ENCODE data around the gene ATRNL1.

The ATRNL1 gene

DNA sequence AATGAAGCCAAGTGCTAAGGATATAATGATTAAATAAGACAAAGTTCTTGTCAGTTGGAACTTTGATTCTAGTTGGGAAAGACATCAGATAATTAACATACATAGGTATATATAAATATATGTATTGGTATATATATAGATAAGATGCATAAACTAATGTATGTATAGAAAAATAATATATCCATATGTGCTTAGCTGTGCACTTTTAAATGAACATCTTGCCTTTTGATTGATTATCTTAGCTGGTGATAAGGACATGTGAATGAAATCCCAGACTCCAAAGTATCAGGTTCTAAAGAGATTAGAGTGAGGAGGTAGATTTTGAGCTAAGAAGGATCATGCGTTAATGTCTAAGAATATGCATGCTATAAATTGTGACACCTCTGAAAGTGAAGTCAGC lies 822.3 kb downstream of the ATRNL1 start:
- no peak for DNase-seq

DNA sequence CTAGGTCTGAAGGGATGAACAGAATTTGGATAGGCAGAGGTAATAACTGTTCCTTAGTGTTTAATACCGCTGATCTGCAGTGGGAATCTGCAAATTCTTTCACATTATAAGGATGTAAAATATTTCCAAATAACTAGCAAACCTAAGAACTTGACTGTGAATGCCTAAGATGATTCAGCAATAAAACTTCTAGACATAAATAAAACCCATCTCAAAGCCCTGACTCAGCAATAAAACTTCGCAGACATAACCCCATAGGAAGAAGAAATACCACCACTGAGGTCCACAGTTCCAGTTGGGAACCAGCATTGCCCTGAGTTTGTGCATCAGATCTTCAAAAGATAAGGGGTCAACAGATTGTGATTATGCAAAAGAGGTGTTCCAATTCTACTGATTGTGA lies 825.6 kb downstream of the ATRNL1 start:
- no peak for DNase-seq

DNA sequence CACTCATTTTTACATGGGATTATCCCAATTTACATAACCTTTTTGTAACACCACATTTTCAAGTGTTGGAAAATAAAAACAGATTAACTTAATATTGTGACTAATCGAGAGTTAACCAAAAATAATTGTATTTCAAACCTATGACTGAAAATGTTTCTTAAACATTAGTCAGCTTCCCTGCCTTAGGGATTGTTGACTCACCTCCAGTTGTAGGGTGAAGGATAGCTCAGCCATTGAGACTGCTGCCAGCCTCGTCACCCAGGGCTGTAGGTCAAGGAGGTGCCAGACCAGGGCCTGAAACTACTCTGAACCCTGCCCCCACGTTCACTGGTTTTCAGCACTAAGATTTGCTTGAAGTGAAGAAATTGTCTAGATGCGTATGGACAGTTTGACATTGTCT lies 828.6 kb downstream of the ATRNL1 start:
- DNase-seq, result no peak

DNA sequence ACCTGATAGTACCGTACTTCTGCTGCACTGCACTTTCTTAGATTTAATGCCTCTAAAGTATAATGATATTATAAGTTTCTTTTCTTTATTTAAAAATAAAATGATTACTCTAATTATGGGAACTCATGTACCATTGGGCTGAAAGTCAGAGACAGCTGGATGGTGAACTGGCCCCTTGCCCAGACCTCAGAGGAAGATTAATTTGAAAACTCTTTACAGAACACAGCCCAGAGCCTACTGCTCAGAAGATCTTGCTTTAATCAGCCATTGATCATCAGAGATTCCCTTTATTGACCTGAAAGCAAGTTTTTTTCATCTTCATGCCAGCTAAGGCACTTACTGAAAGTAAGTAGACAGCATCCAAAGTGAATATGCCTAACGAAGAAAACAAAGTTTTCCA lies 838.1 kb downstream of the ATRNL1 start:
- no peak for DNase-seq

DNA sequence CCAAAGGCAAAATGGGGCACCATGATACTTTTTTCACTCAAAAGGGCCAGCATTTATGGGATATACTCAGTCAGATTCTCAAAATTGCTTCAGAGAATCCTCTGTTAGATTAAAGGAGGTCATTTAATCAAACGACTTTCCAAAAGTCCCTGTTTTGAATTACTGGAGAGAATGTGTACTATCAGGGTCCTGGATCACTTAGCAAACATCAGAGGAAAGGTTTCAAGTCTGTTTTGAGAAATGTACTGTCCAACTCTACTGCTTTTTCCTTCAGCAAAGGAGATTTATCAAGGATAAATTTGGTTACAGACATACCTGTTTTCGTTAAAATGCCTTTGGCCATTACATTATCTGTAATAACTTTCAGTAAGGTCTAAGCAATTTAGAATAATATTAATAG lies 838.9 kb downstream of the ATRNL1 start:
- no peak for DNase-seq

DNA sequence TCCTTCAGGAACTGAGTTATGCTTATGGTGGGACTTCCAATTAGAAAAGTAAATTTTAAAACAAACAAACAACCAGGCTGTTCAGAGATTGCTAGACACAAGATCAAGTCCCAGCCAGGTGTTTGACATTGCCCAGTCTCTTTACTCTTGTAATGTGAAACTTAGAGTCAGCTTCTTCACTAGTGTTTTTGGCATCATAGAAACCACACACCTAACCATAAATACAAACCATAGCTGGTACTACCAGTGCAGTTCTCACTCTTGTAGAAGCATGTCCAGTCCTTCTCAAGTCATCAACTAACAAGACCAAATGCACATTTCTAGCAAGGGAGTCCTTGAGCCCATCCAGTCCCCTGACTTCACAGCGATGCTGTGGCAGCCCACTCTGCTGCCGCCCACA lies 839.9 kb downstream of the ATRNL1 start:
- DNase-seq, result no peak

DNA sequence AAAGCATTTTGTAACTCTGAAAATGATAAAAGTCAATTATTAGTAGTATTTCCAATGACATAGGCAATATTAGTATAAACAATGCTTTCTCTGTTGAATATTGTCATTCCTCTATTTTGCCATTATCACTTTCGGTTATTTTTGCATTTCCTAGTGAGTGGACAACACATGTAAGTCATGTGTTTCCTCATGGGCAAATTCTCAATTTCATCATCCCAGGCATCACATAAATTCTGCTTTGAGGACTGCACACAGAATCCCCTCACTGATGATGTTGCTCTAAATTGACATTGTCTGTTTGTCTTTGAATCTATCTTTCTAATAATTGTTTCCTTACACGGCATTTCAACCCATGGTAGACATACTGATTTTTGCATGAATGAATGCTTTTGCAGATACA lies 842.6 kb downstream of the ATRNL1 start:
- DNase-seq, result no peak

DNA sequence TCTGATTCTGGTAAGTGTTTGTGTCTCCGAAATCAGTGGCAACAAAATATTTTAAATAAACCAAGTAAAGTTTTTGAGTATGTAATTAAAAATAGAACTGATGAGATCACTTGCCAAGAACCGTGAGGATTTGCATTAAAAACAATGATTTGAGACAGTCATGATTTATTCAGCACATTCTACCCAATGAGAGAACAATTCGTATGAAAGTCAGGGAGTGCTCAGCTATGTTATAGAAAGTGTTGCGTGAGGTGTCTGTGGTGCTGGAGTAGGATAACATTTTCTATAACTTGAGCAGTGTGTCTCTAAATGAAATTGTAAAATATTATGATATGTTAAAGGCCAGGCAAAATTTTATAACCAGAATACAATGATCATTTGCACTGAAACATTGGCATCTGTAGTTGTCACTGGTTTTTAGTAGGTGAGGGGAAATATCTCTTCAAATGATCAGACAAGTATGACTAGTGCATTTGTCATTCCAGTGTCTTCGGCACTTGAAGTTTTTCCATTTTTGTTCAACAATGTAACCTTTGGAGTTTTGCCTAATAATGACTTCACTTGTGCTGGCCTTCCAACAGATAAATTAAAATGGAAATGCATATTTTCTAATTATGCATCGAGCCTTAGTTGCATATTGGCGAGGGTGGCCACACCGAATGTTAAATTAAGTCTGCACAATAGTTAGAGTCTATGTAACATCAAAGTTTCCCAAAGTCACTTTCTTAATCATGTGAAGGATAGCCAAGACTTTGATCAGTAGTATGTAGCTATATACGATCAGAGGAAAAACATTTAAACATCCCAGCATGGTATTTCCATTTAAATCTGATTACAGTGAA lies 844.0 kb downstream of the ATRNL1 start:
- no peak for DNase-seq

DNA sequence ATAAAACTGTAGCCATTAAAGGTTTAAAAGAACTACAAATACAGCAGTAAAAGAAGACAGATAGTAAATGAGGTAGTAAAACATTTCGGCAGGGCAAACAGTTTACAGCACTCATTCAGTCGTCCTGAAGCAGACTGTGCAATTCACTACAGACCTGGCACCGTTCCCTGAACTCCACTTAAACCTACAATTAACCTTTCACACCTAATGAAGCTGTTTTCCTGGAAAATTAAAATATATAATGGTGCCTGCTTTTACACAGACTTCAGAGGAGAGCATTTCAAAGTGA lies 844.5 kb downstream of the ATRNL1 start:
- no peak for DNase-seq

DNA sequence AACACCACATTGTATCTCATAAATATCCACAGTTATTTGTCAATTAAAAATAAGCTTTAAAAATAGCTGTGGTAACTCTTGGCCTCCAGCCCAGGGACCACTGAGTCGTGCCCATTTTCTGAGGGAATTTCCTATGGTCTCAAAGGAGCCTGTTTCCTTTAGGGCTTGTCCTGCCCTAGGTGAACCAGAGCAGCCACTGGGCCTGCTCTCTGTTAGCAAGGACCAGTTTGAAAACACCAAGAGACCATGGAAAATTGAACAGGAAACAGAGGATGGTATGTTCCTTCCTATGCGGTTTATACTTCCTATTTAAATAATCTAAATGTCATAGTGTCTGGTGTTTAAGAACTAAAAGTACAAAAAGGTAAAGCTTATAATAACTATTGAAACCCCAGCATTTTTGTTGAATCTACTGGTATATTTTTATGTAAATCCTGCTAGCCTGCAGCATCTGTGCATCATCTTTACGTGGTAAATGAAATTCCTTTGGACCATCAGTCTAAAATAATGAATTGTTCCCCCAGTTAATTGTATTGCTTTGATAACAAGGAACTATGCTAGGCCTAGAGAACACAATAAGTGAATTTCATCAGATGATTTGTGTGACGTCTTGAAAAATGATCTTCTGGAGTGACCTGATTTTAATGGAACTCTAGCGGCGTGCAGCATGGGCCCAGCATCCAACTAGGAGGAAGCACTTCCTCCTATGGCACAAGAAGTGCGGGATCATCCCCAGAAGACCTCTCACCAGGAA lies 846.1 kb downstream of the ATRNL1 start:
- no peak for DNase-seq

DNA sequence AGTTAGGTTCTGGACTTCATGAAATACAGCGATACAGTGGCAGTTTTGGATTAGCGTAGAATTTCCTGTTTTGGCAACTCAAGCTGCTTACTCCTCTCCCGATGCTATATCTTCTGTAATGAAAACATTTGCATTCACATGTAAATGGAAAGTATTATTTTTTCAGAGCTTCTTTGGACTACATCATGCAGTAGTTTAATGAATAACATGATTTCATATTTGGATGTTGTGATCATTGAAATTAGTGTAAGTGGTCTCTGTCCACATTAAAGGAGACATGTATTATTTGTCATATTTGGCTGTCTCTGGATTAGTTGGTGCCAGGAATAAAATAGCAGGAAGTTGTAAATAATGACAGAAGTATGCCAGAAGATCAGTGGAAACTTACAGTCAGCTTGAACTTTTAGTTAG lies 848.2 kb downstream of the ATRNL1 start:
- DNase-seq, result no peak

DNA sequence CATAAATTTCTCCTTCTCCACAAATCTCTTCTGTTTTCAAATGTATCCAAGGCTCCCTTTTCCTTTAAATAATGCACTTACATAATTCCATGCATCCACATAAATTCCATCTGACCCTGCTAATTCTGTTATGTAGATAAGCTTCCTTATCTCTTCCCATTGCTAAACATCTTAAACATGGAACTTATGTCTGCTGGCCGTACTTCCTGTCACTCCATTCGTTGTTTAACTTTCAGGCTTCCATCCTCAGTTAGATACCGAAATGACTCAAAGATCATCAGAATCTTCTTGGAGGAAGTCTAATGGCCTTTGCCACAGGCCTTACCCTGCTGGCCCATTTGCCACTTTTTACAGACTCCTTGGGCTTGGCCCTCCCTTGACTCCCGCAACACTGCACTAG lies 848.9 kb downstream of the ATRNL1 start:
- DNase-seq, result no peak

DNA sequence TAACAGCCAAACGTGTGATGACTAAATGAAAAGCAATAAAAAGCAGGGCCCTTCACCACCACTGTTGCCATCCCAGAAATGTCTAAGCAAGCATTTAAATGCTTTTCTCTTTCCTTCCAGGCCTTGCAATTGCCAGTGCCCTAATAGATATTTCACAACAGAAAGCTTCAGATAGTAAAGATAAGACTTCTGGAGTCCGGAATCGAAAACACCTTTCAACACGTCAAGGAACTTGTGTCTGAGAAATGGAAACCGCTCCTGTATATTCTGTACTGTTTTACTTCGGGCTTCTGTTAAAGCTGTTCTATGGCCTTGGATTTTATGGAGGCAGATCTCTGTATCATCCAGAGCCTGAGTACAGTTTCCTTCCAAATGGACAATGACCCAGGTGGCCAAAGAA lies 851.4 kb downstream of the ATRNL1 start:
- DNase-seq, result no peak

DNA sequence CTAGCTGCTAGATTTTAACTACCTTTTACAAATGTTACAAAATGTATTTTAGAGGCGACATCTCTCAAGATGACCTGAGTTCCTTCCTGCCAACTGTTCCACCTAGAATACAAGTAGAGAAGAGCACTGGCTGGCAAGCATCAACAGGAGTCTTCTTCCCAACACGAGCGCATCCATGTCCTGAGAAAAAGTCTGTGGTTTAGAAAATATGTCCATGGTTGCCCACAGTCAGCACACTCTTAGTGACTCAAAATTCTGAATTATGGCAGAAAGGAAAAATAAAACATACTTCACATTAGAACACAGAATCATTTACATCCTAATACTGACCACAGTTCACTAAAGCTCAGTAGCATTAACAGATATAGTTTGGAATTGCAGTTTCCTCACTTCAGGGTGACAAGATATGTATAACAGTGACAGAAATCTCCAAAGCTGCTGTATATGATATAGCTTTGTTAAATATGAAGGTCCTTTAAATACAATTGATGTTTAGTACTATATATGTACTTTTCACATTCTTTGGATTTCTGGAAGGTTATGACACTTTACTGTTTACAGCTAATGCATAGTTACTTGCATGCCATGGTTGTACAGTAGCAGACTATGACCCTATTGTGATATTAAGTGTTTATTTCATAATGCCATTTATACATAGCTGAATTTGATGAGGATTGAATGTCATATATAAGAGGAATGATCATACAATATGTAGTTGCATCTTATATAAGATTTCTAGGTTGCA lies 852.7 kb downstream of the ATRNL1 start:
- no peak for DNase-seq

DNA sequence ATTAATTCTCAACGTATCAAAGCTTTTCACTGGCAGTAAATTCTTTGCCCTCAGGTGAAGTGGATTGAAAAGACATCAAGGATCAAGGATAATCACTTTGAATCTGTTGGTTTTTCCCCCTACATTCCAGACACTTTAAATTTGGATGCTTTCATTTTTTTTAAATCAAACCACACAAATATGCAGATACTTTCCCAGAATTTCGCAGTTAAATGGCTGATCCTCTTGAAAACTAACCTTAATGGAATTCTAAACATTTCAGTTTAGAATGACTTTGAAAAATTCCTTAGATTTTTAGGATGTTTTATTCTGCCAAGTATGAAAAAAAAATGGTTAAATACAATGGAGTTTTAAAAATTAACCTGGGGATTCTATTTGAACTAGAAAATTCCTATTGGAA lies 853.9 kb downstream of the ATRNL1 start:
- no peak for DNase-seq

DNA sequence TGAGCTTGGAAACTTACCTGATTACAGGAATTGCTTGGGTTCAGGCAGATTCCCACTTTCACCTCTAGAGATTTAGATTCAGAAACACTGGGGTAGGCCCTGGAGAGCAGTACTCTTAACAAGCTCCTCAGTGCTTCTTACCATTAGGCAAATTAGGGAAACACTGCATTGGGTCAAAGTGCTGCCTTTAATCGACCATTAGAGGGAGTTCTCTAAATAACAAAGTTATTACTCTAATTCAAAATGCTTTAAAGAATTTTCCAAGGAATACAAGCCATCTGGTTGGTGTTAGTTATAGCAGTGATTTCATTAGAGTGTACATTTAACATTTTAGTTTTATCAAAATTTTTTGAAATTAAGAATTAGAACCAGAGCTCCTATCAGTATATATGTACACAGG lies 855.3 kb downstream of the ATRNL1 start:
- no peak for DNase-seq

DNA sequence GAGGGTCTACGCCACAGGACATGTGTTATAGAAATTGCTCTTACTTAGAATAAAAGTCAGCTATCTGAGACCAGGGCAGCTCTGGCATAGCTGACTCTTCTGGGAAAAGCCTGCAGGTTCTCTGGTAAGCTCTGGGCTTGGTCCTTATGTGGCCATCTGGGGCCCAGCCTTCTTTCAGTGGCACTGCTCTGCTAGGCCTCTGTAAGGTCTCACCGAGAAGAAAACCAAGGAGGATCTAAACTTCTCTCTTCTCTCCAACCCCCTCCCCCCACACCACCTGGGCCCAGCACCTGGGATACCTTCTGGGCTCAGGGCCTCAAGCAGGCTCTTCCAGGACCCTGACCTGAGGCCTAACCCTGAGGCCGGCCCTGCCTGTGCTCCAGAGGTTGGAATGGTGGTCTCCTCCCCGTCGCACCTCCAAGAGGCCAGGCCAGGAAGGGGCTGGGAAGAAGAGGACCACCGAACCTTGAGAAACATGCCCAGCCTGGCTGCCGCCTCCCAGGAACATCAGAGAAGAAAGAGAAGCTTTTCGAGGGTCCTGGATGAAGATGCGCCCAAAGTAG lies 856.2 kb downstream of the ATRNL1 start:
- DNase-seq, result no peak

DNA sequence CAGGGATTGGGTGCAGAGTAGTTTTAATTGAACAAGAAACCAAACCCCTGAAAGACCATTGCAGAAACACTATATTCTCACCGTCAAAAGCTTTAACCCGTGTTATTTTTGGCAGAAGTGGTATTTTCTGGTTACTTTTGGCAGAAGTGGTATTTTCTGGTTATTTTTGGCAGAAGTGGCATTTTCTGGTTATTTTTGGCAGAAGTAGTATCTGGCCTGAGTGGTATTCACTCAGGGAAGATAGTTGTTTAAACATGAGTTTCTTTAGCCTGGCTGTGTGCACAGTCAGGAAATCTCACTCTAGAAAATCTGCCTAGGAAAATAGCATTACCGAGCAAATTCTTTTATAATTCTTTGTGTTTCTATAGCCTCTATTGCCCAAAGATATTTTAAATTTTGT lies 857.2 kb downstream of the ATRNL1 start:
- no peak for DNase-seq

DNA sequence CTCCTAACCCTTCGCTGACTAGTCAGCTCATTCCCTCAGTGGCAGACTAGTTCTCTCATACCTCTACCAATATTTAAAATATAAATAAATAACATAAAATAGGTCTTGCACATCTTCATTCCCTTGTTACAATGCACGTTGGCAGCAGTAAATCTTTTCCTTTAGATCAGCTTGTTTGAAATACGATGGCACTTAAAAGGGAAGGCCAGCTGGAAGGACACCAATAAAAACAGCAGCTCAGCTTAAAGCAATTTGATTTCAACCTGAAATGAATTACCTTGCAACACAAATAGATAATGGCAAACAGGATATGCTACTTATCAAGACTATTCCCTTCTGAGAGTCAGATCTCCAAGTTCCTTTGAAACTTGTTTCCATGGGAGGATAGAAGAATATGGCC lies 858.1 kb downstream of the ATRNL1 start:
- no peak for DNase-seq

DNA sequence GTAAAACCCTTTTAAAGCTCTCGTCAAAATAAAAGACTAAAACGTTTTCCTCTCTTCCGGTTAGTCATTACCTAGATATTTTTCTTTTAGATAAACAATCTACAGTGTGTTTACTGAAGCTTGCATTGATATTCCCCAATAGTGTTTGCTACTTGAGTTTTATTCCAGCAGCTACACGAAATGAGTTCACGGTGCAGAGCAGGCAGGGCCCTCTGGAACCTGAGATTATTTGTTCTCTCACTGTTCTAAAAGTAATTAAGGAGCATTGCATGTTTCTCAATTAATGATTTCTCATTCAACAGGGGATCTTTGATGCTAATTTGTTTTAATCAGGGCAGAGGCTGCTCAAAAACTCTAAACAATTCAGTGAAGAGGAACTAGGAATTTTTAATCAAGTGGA lies 860.1 kb downstream of the ATRNL1 start:
- no peak for DNase-seq

DNA sequence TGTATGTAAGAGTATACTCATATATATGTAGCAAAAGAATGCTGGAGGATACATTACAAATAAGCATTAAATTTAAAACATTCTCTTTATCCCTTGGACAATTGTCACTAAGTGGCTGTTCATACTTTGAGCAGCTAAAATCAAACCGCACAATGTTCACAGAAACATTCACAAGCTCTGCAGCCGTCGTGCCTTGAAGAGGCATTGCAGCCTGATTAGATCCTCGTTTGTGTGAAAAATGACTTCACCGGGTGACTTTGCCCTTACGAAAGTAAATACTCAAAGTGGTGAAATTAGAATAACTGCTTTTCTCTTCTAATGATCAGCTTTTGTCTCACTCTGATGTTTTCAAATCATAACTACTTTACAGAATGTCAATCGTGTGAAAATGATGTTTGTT lies 860.8 kb downstream of the ATRNL1 start:
- DNase-seq, result no peak

DNA sequence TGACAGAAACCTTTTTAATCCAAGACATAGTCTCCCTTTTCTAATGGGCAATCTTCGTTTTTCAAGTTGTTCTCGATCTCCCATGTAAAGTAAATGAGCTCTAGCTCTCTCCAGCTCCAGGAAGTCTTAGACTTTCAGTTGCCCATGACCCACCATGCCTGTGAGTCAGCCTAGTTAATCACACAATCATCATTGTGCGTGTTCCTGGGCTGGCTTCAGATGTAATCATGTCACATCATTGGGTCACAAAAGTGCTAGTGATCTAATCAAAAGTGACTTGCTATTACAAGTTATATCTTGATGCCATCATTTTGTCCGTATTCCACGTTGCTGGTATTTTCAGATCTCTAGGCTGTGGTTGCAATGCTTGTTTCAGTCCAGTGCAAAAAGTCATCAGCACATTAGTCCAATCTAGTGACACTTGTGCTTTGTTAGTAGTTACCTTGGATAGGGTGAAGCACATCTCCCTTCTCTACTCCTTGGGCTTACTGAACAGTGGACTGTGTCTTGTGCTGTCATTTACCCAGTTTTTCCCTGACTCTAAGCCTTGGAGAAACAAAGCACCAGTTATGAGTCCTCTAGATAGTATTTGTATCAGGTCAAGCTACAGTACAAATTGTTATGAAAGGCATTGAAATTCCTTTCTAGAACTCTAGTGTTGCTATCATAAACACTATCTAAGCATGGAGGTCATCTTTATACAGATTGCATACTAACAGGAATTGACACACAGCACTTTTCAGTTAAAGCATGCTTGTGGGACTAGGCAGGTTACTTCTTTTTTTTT lies 863.3 kb downstream of the ATRNL1 start:
- no peak for DNase-seq

DNA sequence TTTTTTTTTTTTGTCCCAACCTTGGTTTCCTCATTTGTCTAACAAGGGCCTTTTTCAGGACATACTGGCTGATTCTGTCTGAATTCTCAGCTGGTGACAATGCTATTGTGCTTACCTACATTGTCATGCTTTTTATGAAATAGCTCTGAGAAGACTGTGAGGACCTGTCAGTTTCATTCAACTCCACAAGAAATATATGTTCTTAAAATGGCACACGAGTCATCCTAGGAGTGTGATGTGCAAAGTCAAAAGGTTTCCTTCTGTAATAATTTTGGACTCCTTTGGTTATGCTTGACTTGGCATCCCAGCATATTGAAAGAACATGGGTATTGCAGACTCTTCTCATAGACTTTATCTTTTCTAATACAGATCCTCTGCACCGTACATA lies 863.8 kb downstream of the ATRNL1 start:
- no peak for DNase-seq

All from CD4-positive, alpha-beta T cell treated with Interleukin-12 subunit alpha and Interleukin-12 subunit beta, for 1 hour (primary cell).